OCI-LY7 (cell line): ENCODE measurements around the gene VPS37D. TPM values are rescaled to one million over a fixed set of nuclear protein-coding genes. Genes with fewer than 3 reads are reported as not detected.
A peak's percentile ranks its signal among the peaks of the same experiment; 100 is the strongest.

Source experiments
- BruUV-seq: library from RNA; stranded (reverse); fragments of 400-500 nt; replicated peaks from 2 replicates; lab custom pipeline; 2021; lab: Mats Ljungman, UMichigan
- CTCF ChIA-PET: fragments of 300-600 bp; sonication (Branson Sonifier 250); formaldehyde crosslinking; loops from one replicate; lab custom pipeline; 2022; ENCODE audit warnings: antibody characterized with exemption; ENCODE audit not compliant: unreplicated experiment; lab: Charles Lee
- POLR2A ChIA-PET: fragments of 300-600 bp; sonication (Branson Sonifier 250); formaldehyde crosslinking; loops from one replicate; lab custom pipeline; 2022; ENCODE audit warnings: antibody characterized with exemption; lab: Charles Lee
- DNase-seq: peaks from one replicate; pipeline ENCODE4 v3.0.0-alpha.2; 2015; ENCODE audit warnings: low spot score
- H2AFZ ChIP-seq: fragments of 200-600 bp; sonication (generic), shearing (Covaris generic); 2 replicates; pipeline ENCODE4 v1.6.1; 2014; ENCODE audit warnings: mild to moderate bottlenecking, antibody characterized with exemption, low read length, moderate library complexity
- H3K27ac ChIP-seq: fragments of 200-600 bp; sonication (generic); 2 replicates; pipeline ENCODE4 v1.5.1; 2014; ENCODE audit warnings: mixed run types, low read depth, mild to moderate bottlenecking, moderate library complexity, low read length, inconsistent platforms; ENCODE audit not compliant: poor library complexity, severe bottlenecking
- H3K36me3 ChIP-seq: fragments of 200-600 bp; sonication (generic); 2 replicates; pipeline ENCODE4 v1.6.1; 2014; ENCODE audit warnings: mild to moderate bottlenecking, antibody characterized with exemption, low read length, moderate library complexity, mixed read lengths; ENCODE audit not compliant: insufficient read depth
- H3K4me1 ChIP-seq: fragments of 200-600 bp; sonication (generic); 2 replicates; pipeline ENCODE4 v1.5.1; 2014; ENCODE audit warnings: mild to moderate bottlenecking, low read length; ENCODE audit not compliant: insufficient read depth, poor library complexity, severe bottlenecking
- H3K4me2 ChIP-seq: fragments of 200-600 bp; sonication (generic); 2 replicates; pipeline ENCODE4 v1.6.1; 2014; ENCODE audit warnings: mild to moderate bottlenecking, low read length
- H3K4me3 ChIP-seq: fragments of 200-600 bp; sonication (generic); 2 replicates; pipeline ENCODE4 v1.5.1; 2014; ENCODE audit warnings: mild to moderate bottlenecking, low read depth, low read length; ENCODE audit not compliant: poor library complexity, severe bottlenecking
- H3K79me2 ChIP-seq: fragments of 200-600 bp; sonication (generic); 2 replicates; pipeline ENCODE4 v1.6.1; 2016; ENCODE audit warnings: low read depth, mild to moderate bottlenecking, low read length, moderate library complexity, mixed read lengths; ENCODE audit not compliant: insufficient read depth
- H3K9me2 ChIP-seq: fragments of 200-600 bp; sonication (generic); 2 replicates; pipeline ENCODE4 v1.6.1; 2016; ENCODE audit warnings: mild to moderate bottlenecking, low read length, mixed read lengths; ENCODE audit not compliant: insufficient read depth
- H3K9me3 ChIP-seq: fragments of 200-600 bp; sonication (generic); 2 replicates; pipeline ENCODE4 v1.6.1; 2014; ENCODE audit warnings: mild to moderate bottlenecking, mixed run types, low read length, mixed read lengths
- H4K20me1 ChIP-seq: fragments of 200-600 bp; sonication (generic); 2 replicates; pipeline ENCODE4 v1.6.1; 2014; ENCODE audit warnings: mild to moderate bottlenecking, antibody characterized with exemption, low read length, moderate library complexity, mixed read lengths; ENCODE audit not compliant: insufficient read depth
- CTCF ChIP-seq: fragments of 200-600 bp; sonication (generic); conservative IDR thresholded peaks from 2 replicates; pipeline ENCODE4 v1.5.1; 2014; ENCODE audit warnings: mild to moderate bottlenecking, antibody characterized with exemption, low read length, moderate library complexity, mixed read lengths
- EZH2phosphoT487 ChIP-seq: fragments of 200-600 bp; sonication (generic); IDR thresholded peaks from 2 replicates; pipeline ENCODE4 v1.6.1; 2018; ENCODE audit warnings: low read depth, borderline replicate concordance, mild to moderate bottlenecking, mixed run types, antibody characterized with exemption, low read length, moderate library complexity, mixed read lengths
- intact Hi-C: fragments of 100-400 bp; cut with micrococcal nuclease; formaldehyde crosslinking; loops from one replicate; pipeline ENCODE4 v1.10.0; 2022; ENCODE audit not compliant: unreplicated experiment
- total RNA-seq, 2 experiments: library from RNA; depleted of rRNA in 1 of 2; stranded (reverse); fragments of >200 nt in 1 of 2; shearing (Covaris generic) in 1 of 2; gene quantifications; 2 replicates each; pipeline ENCODE4 v1.2.3, GENCODE V29; 2014 to 2022

VPS37D gene
- total RNA-seq, 2 experiments from 2014 or later = 5.3 TPM

- Histone ChIP-seq H3K4me2 (peak overlapping the region; percentile 97), H3K79me2 (no peaks in the 10 kb centered on the region), H3K36me3 (no peaks in the 10 kb centered on the region), H4K20me1 (no peaks in the 10 kb centered on the region), H3K27ac (no peak overlapping the region), H3K9me3 (no peaks in the 10 kb centered on the region), H3K9me2 (no peaks in the 10 kb centered on the region), H2AFZ (no peak overlapping the region), H3K4me1 (peaks cover 11% of the 10 kb centered on the region), H3K4me3 (peak overlapping the region; percentile 80)
- intact Hi-C loops = loop anchor here (5.0 kb wide), 1 partner anchor 63 kb away; no protein-coding TSS in a partner anchor
- CTCF ChIA-PET = no interaction called here
- POLR2A ChIA-PET = interaction anchor here (0.6 kb wide), 1 partner anchor 58 kb away, joined by 3 read pairs; no protein-coding TSS in a partner anchor
- TF ChIP-seq CTCF = no peak
- no peak for TF ChIP-seq EZH2phosphoT487
- no peak for DNase-seq
- no TSS peak for BruUV-seq
These were observed 1.7 kb downstream of the VPS37D start for GRCh38 chr7:73669288-73669701.

- ChIA-PET POLR2A (no interaction called here), CTCF (no interaction called here)
- H3K4me1 ChIP-seq = peaks cover 11% of the 10 kb centered on the region
- H2AFZ ChIP-seq = no peak overlapping the region
- H3K27ac ChIP-seq = no peak overlapping the region
- H4K20me1 ChIP-seq = no peaks in the 10 kb centered on the region
- H3K9me2 ChIP-seq = no peaks in the 10 kb centered on the region
- no peak overlapping the region for H3K4me3 ChIP-seq
- TF ChIP-seq CTCF (no peak), EZH2phosphoT487 (no peak)
- no peak for DNase-seq
- no peak overlapping the region for H3K4me2 ChIP-seq
- no peaks in the 10 kb centered on the region for H3K79me2 ChIP-seq
- H3K36me3 ChIP-seq = no peaks in the 10 kb centered on the region
- intact Hi-C loops = loop anchor here (5.0 kb wide), 1 partner anchor 62 kb away; no protein-coding TSS in a partner anchor
- no TSS peak for BruUV-seq
- no peaks in the 10 kb centered on the region for H3K9me3 ChIP-seq
These were observed 2.3 kb downstream of the VPS37D start for GRCh38 chr7:73669858-73670385.

- POLR2A ChIA-PET = no interaction called here
- intact Hi-C loops = no loop called here
These were observed 3.7 kb downstream of the VPS37D start for GRCh38 chr7:73671322-73671661.

More at GRCh38 chr7:73671322-73671661, 3.7 kb downstream of the VPS37D start:
- no peak overlapping the region for H3K4me2 ChIP-seq
- no peaks in the 10 kb centered on the region for H3K9me2 ChIP-seq
- no TSS peak for BruUV-seq
- no peaks in the 10 kb centered on the region for H3K36me3 ChIP-seq
- TF ChIP-seq EZH2phosphoT487 = no peak
- no peak for TF ChIP-seq CTCF
- H4K20me1 ChIP-seq = no peaks in the 10 kb centered on the region
- H3K27ac ChIP-seq = no peak overlapping the region
- no peak for DNase-seq
- CTCF ChIA-PET = no interaction called here
- H3K9me3 ChIP-seq = no peaks in the 10 kb centered on the region
- H3K4me1 ChIP-seq = peaks cover 11% of the 10 kb centered on the region
- no peak overlapping the region for H2AFZ ChIP-seq
- no peaks in the 10 kb centered on the region for H3K79me2 ChIP-seq
- H3K4me3 ChIP-seq = no peak overlapping the region
